GM18502 (cell line): ENCODE data around the gene SFTPB.
A peak's percentile ranks its signal among the peaks of the same experiment; 100 is the strongest.
"Not testable (repeated sequence)": the region's sequence is repeated elsewhere in the genome, so short reads cannot be mapped to it uniquely, and the experiment has no call there.

Experiments
- ATAC-seq: cut with Tn5 transposase; IDR thresholded peaks from one replicate; pipeline ENCODE4 v1.9.1; 2021; ENCODE audit warnings: mild to moderate bottlenecking; ENCODE audit not compliant: unreplicated experiment, poor library complexity

SFTPB gene

DNA sequence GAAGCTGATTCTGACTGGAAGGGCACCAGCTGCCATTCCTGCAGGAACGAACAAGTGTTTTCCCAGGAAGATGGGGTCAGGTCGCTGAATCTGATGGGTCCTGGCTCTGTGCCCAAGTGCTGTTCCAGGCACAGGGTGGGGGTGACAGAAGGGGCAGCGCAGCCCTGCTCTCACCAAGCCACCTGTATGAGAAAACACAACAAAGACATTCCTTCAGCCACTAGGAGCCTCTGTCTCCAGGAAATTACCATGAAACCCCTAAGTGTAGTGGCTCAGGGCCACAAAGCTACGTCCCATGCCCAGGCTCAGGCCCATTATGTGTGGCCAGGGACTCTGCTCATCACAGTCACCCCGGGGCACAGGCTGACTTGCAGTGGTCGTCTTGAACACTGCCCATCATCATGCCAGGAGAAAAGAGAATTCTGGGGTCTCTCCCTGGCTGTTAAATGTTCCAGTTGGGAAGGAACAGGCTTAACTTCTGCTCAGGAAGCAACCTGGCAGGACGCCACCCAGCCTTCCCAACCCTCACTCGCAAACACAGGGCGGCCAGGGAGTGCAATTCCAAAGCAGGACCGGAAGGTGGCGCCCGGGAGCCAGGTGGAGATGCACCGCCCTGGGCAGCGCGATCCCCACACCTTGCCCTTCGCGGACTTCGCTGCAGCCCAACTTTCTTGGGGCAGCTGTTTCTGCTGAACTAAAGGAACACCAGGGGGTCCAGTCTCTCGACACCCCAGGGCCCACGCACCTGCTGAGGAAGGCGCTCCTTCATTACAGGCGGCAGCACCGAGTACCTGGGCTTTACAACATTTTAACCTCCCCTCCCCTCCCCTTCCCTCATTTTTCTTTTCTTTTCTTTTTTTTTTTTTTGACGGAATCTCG is 11.0 kb upstream of the SFTPB start:
- ATAC-seq: peak; percentile 79

DNA sequence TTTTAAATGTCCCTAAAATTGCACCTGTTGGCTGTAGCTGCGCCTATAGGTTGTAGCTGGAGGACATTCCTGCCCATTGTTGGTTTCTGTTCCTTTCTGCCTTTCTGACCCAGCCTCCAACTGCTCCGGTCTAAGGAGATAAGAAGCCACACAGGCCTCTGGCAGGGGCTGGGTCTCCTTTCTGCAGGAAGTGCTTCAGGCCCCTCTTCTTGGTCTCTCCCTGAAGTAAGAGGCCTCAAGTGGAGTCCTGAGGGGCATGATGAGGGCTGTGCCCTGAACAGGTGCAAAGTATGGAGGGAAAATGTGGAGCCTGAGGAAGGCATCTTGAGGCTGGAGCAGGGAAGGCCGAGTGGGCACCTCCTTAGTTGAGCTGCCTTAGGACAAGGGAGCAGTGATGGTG is 10.4 kb upstream of the SFTPB start:
- no peak for ATAC-seq

GRCh38 chr2:85675866-85676548 is 8.0 kb upstream of the SFTPB start:
- ATAC-seq: no peak

DNA sequence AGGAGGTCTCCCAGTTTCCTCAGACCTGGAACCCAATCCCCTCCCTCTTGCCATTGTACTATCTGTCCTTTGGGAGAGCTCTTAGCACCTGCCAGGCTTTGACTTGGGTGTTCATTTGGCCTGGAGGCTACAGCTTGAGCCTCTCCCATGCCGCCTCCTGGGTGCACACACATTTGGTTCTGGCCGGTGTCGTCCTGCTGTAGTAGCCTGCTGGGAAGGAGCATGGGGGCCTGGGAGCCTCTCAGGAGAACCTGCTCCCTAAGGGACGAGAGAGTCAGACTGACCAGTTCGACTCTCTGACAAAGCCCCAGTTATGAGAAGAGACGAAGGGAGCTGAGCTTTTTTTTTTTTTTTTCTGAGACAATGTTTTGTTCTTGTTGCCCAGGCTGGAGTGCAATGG is 7.4 kb upstream of the SFTPB start:
- ATAC-seq: no peak

DNA sequence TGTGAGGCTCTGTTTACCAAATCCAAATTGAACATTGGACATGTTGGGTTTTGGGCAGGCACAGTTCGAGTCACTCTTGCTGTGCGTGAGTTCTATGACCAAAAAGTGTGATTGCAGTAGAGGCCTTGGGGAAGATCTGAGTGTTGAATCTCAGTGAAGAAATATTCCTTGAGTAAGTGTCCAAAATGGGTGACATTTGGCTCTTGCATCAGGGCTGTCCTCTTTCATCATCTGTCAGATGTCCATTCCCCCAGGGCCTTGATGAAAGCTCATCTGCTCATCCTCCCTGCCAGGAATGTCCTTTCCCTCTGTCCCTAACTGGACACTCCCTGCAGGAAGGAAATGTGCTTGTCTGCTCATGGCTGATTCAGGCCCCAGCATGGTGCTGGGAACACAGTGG is 6.4 kb upstream of the SFTPB start:
- no peak for ATAC-seq

- ATAC-seq: no peak
Observed at GRCh38 chr2:85673716-85674375, 5.8 kb upstream of the SFTPB start.

GRCh38 chr2:85672456-85672855 is 4.5 kb upstream of the SFTPB start:
- ATAC-seq: no peak

DNA sequence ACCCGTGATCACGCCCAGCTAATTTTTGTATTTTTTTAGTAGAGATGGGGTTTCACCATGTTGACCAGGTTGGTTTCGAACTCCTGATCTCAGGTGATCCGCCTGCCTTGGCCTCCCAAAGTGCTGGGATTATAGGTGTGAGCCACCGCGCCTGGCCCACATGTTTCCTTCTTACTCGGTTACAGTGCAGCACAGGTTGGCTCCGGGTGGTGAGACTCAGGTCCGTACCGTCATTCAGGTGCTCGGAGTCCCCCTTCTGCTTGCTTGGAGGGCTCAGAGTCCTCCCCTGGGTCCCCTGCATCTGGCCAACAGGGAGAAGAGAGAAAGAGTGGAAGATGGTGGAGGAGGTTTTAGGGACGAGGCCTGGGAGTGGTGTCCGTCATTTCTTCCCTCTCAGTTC is 2.4 kb upstream of the SFTPB start:
- ATAC-seq: not testable (repeated sequence)

DNA sequence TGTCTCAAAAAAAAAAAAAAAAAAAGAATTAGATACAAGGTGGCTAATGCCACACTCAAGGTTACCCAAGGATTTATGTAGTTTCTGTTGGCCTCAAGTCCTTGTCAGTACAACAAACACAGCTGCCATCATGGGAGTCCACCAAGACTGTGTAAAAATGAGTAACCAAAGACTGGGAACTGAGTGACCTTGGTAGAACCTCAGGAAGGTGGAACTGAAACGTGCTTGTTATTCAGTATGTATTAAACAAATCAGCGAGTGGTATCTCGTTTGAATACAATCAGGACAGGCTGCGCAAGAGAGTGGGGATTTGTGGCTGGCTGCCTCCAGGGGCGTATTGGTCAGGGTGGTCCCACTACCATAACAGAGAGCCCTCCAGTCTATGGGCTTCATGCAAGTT is 1.6 kb upstream of the SFTPB start:
- peak; percentile 60 for ATAC-seq

- ATAC-seq: no peak
Observed at GRCh38 chr2:85668857-85669142, 801 bp upstream of the SFTPB start.

DNA sequence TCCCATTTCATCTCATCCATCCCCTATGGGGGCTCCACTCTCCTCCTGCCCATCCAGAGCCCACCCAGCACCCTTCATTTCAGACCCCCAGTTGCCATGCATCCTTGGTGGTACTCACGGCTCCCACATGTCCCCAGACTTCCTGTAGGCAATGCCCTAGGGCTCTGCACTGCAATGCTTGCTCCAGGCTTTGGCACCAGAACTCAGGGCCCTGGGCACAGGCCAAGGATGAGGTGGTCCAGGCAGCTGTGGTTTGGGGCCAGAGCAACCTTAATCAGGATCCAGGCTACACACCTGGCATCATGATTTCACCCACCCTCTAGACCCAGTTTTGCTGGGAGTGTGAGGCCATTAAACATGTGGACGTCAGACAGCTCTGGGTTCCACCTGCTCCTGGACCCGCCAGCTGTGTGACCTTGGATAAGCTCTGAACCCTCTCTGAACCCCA is 414 bp downstream of the SFTPB start:
- no peak for ATAC-seq

GRCh38 chr2:85666435-85667316 is 1.3 kb downstream of the SFTPB start:
- ATAC-seq: no peak

GRCh38 chr2:85666016-85666415 is 2.0 kb downstream of the SFTPB start:
- ATAC-seq: no peak

DNA sequence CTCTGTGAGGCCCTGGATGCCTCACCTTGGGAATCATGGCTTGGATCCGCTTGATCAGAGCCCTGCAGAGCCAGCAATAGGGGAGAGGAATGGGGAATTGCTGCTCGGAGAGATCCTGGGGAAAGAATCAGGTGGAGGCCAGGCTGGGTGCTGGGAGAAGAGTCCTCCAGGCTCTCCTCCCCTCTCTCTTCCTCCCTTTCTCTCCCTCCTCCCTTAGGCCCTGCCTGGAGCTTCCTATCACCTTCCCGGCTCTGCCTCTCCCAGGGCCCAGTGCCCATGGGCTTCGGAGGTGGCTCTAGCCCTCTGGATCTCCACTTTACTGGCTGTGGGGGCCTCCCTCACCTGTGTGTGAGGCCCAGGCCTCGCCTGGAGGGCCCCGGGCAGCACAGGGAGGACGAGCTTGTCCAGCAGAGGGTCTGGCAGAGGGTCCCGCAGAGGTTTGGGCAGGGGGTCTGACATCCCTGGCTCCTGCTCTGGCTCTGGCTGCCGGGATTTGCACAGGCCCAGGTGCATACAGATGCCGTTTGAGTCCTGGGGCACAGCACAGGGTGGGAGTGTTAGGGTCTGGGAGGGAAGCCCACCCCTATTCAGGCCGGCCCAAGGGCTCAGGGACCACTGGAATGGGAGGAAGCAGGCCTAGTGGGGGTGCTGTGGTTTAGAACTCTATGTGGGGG is 2.6 kb downstream of the SFTPB start:
- no peak for ATAC-seq

DNA sequence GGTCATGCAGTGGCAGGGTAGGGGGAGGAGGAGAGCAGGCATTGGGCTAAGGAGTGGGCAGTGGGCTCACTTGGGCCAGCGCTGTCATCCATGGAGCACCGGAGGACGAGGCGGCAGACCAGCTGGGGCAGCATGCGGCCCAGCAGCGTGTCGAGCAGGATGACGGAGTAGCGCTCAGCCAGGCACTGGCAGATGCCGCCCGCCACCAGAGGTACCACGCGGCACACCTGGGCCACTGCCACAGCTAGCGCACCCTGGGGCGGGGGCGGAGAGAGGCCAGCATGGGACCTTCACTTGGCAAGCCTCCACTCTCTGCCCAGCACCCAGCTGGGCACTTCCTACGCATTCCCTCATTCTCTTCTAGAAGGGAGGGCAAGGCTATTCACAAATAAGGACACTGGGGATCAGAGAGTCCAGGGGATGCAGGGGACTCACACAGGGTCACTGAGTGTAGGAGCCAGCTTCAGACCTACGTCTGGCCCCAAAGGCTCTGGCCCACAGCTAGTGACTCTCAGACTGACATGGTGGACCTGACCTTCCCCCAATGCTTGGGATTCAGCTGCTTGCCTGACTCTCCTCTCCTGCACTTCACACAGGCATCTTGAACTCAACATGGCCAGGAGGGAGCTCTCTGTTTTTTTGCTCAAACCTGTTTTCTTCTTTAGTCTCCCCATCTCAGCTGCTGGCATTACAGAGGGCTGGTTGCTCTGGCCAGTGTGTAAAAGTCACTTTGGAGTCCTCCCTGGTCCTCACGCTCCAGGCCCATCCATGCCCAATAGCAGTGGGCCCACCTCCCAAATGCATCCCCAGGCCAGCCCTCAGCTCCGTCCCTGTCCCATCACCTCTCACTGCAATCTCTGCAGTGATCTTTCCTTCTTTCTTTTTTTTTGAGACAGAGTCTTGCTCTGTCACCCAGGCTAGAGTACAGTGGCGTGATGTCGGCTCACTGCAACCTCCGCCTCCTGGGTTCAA is 4.1 kb downstream of the SFTPB start:
- no peak for ATAC-seq

GRCh38 chr2:85662899-85663593 is 5.0 kb downstream of the SFTPB start:
- ATAC-seq: no peak

- no peak for ATAC-seq
Observed at GRCh38 chr2:85661139-85661858, 6.7 kb downstream of the SFTPB start.

- no peak for ATAC-seq
Observed at GRCh38 chr2:85660725-85661124, 7.3 kb downstream of the SFTPB start.
